ENCODE measurements around the gene NOL9. TPM values are rescaled to one million over a fixed set of nuclear protein-coding genes. Genes with fewer than 3 reads are reported as not detected.

Gene NOL9
- total and polyA plus RNA-seq, 9 of the 15 experiments (the other 6 are each of a cell fraction or from before 2014, with no cell fraction given) = 5.6 to 76.5 (median 47.3) TPM

DNA sequence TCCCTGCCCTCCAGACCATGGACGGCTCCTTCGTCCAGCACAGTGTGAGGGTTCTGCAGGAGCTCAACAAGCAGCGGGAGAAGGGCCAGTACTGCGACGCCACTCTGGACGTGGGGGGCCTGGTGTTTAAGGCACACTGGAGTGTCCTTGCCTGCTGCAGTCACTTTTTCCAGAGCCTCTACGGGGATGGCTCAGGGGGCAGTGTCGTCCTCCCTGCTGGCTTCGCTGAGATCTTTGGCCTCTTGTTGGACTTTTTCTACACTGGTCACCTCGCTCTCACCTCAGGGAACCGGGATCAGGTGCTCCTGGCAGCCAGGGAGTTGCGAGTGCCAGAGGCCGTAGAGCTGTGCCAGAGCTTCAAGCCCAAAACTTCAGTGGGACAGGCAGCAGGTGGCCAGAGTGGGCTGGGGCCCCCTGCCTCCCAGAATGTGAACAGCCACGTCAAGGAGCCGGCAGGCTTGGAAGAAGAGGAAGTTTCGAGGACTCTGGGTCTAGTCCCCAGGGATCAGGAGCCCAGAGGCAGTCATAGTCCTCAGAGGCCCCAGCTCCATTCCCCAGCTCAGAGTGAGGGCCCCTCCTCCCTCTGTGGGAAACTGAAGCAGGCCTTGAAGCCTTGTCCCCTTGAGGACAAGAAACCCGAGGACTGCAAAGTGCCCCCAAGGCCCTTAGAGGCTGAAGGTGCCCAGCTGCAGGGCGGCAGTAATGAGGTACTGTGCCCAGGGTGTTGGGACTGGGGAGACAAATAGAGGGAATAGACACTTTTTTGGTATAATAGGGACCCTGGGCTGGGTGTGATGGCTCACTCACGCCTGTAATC lies 26.5 kb upstream of the NOL9 start:
- Histone ChIP-seq H3K36me3 (ENCODE audit: control insufficient read depth, insufficient read depth, low read length) (peaks cover 24% of the 10 kb centered on the region; the same call in 1 of the 3 replicates), H3K9me3 (replicated peaks; ENCODE audit: control insufficient read depth, insufficient read depth, low read depth, low read length) (no peaks in the 10 kb centered on the region), H3K4me1 (replicated peaks in 1 of 2; ENCODE audit: control insufficient read depth in 2 of 2, insufficient read depth in 2 of 2, low read length in 2 of 2) (peaks cover 46 to 64% of the 10 kb centered on the region in 2 experiments), H3K27me3 (ENCODE audit: control insufficient read depth in 2 of 2, insufficient read depth in 2 of 2, low read length in 2 of 2) (no peaks in the 10 kb centered on the region), H2AFZ (ENCODE audit: low read depth, low read length) (no peak overlapping the region), H3K79me2 (ENCODE audit: control insufficient read depth, insufficient read depth, low read length) (peaks cover 45% of the 10 kb centered on the region), H3K9me1 (ENCODE audit: control insufficient read depth, insufficient read depth, low read length) (peaks cover 14% of the 10 kb centered on the region), H3K4me3 (peak overlapping the region; percentile 74), H4K20me1 (replicated peaks; ENCODE audit: control insufficient read depth, insufficient read depth, low read length) (peaks cover 29% of the 10 kb centered on the region), H3K4me2 (ENCODE audit: insufficient read depth, low read length) (peak overlapping the region; percentile 96), H3K27ac (ENCODE audit: extremely low read depth, low read depth, low read length) (peak overlapping the region; percentile 73), H3K9ac (ENCODE audit: insufficient read depth in 1 of 2, low read depth in 2 of 2, low read length in 2 of 2) (peak overlapping the region; percentile 74 to 96)
- in situ Hi-C loops (cut with MboI) = no loop called here
- ATAC-seq (peak; percentile 40), DNase-seq (ENCODE audit: extremely low read depth in 1 of 4, low spot score in 3 of 4) (peak; percentile 48 to 67 (median 56)), FAIRE-seq (peak; percentile 42)
- intact Hi-C loops (cut with micrococcal nuclease) = loop anchor here (2.0 kb wide), 1 partner anchor 20 kb away; no protein-coding TSS in a partner anchor
- 20% methylated on average over 19 of the region's 19 CpGs for WGBS (ENCODE audit: insufficient coverage, low coverage, missing lambda C conversion rate)
- BruUV-seq (replicated peaks) = no TSS peak
- ChIA-PET POLR2A (interaction anchor here (0.6 to 13.4 kb wide), 12 partner anchors 8 to 61 kb away, joined by 3 to 221 read pairs (median 4); partner anchors contain the start of gene KLHL21), CTCF (ENCODE audit: low intra/inter-chr PET ratio) (interaction anchor here (1.3 kb wide), 1 partner anchor 27 kb away, joined by 4 read pairs; the partner anchor contains the start of gene NOL9)
- peak; percentile 64 for TF ChIP-seq SP1 (CRISPR knock-in tag; IDR thresholded peaks at IDR 0.05)
- TF ChIP-seq, protein P1, sequence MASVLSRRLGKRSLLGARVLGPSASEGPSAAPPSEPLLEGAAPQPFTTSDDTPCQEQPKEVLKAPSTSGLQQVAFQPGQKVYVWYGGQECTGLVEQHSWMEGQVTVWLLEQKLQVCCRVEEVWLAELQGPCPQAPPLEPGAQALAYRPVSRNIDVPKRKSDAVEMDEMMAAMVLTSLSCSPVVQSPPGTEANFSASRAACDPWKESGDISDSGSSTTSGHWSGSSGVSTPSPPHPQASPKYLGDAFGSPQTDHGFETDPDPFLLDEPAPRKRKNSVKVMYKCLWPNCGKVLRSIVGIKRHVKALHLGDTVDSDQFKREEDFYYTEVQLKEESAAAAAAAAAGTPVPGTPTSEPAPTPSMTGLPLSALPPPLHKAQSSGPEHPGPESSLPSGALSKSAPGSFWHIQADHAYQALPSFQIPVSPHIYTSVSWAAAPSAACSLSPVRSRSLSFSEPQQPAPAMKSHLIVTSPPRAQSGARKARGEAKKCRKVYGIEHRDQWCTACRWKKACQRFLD (CRISPR knock-in tag; IDR thresholded peaks at IDR 0.05) = peak; percentile 66; the same call in 1 of the 2 replicates
- TF ChIP-seq RAD21 (CRISPR knock-in tag; conservative IDR thresholded peaks at IDR 0.05 in 1 of 2, IDR thresholded peaks at IDR 0.05 in 1 of 2) = peak in 1 of 2 experiments; percentile 47; a peak in 2 of 4 replicates
- TF ChIP-seq ZC3H11A (IDR thresholded peaks at IDR 0.05; ENCODE audit: low read depth, low read length) = 0 out of 2 replicates have a peak, but pooled peaks have one; percentile 42
- 0 out of 2 replicates have a peak, but pooled peaks have one; percentile 10 for TF ChIP-seq ZFX (CRISPR knock-in tag; IDR thresholded peaks at IDR 0.05)
- TF ChIP-seq ZSCAN32 (CRISPR knock-in tag; IDR thresholded peaks at IDR 0.05) = no peak
- no peak for TF ChIP-seq CREBBP (IDR thresholded peaks at IDR 0.05; ENCODE audit: low read depth, low read length)
- no peak for TF ChIP-seq ZNF589 (CRISPR knock-in tag; IDR thresholded peaks at IDR 0.05; ENCODE audit: low read depth)
- TF ChIP-seq, protein P2, sequence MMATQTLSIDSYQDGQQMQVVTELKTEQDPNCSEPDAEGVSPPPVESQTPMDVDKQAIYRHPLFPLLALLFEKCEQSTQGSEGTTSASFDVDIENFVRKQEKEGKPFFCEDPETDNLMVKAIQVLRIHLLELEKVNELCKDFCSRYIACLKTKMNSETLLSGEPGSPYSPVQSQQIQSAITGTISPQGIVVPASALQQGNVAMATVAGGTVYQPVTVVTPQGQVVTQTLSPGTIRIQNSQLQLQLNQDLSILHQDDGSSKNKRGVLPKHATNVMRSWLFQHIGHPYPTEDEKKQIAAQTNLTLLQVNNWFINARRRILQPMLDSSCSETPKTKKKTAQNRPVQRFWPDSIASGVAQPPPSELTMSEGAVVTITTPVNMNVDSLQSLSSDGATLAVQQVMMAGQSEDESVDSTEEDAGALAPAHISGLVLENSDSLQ (IDR thresholded peaks at IDR 0.05) = no peak
- peak; percentile 71 for TF ChIP-seq CREM (IDR thresholded peaks at IDR 0.05; ENCODE audit: low read depth)
- TF ChIP-seq MTA3 (IDR thresholded peaks at IDR 0.05; ENCODE audit: borderline replicate concordance) = 0 out of 2 replicates have a peak, but pooled peaks have one; percentile 22
